H7 (cell line): ENCODE data around the gene SLC25A27. TPM values are rescaled to one million over a fixed set of nuclear protein-coding genes. Genes with fewer than 3 reads are reported as not detected.

Experiments used
- DNase-seq: peaks from one replicate; pipeline ENCODE4 v3.0.0; 2012
- H3K27me3 ChIP-seq: 2 replicates; pipeline ENCODE4 v1.6.0; 2011; ENCODE audit warnings: mild to moderate bottlenecking, low read length; ENCODE audit not compliant: control insufficient read depth, insufficient read depth
- H3K36me3 ChIP-seq: replicated peaks from 2 replicates; pipeline ENCODE4 v1.5.1; 2011; ENCODE audit warnings: low read length; ENCODE audit not compliant: control insufficient read depth, insufficient read depth
- H3K4me3 ChIP-seq: 2 replicates; pipeline ENCODE4 v1.5.1; 2011; ENCODE audit warnings: low read depth, mild to moderate bottlenecking, control low read depth, low read length, moderate library complexity; ENCODE audit not compliant: insufficient read depth
- total RNA-seq: library from RNA; depleted of rRNA; stranded (reverse); fragments of >200 nt; shearing (Covaris generic); gene quantifications from 2 replicates; pipeline ENCODE4 v1.2.3, GENCODE V29; 2014; rRNA removed

SLC25A27 gene
- 0.28 and 0.52 TPM in 2 replicates for total RNA-seq

- H3K27me3 ChIP-seq: peaks cover 25% of the 10 kb centered on the region
- H3K4me3 ChIP-seq: peak within 1 kb of the TSS; percentile 79
- peak; percentile 90 for DNase-seq
- H3K36me3 ChIP-seq: no peaks in the 10 kb centered on the region
Observed at GRCh38 chr6:46652603-46653438, at the start of gene SLC25A27, which contains the start of gene CYP39A1. TSS of gene SLC25A27 (plus strand) at chr6:46652975. CDS start at chr6:46653193, 218 bp downstream. TSS of gene CYP39A1 (minus strand) at chr6:46652818. CDS start at chr6:46652582, 236 bp downstream.

GRCh38 chr6:46605091-46605797 lies 47.5 kb upstream of the SLC25A27 start:
- Histone ChIP-seq H3K4me3 (no peak overlapping the region), H3K36me3 (no peaks in the 10 kb centered on the region), H3K27me3 (no peaks in the 10 kb centered on the region)
- no peak for DNase-seq

GRCh38 chr6:46606338-46606737 lies 46.4 kb upstream of the SLC25A27 start:
- Histone ChIP-seq H3K27me3 (no peaks in the 10 kb centered on the region), H3K4me3 (no peak overlapping the region), H3K36me3 (no peaks in the 10 kb centered on the region)
- no peak for DNase-seq

GRCh38 chr6:46610862-46611553 lies 41.8 kb upstream of the SLC25A27 start:
- no peaks in the 10 kb centered on the region for H3K36me3 ChIP-seq
- H3K4me3 ChIP-seq: no peak overlapping the region
- H3K27me3 ChIP-seq: no peaks in the 10 kb centered on the region
- no peak for DNase-seq

GRCh38 chr6:46612645-46613044 lies 40.1 kb upstream of the SLC25A27 start:
- no peak overlapping the region for H3K4me3 ChIP-seq
- no peaks in the 10 kb centered on the region for H3K27me3 ChIP-seq
- no peaks in the 10 kb centered on the region for H3K36me3 ChIP-seq
- DNase-seq: no peak

- Histone ChIP-seq H3K36me3 (no peaks in the 10 kb centered on the region), H3K27me3 (no peaks in the 10 kb centered on the region), H3K4me3 (no peak overlapping the region)
Observed at GRCh38 chr6:46618726-46619125, 34.0 kb upstream of the SLC25A27 start.

GRCh38 chr6:46626228-46626909 lies 26.4 kb upstream of the SLC25A27 start:
- Histone ChIP-seq H3K27me3 (no peaks in the 10 kb centered on the region), H3K36me3 (no peaks in the 10 kb centered on the region), H3K4me3 (no peak overlapping the region)
- peak; percentile 5 for DNase-seq

More at GRCh38 chr6:46618726-46619125, 34.0 kb upstream of the SLC25A27 start:
- DNase-seq: no peak

GRCh38 chr6:46626976-46627375 lies 25.8 kb upstream of the SLC25A27 start:
- DNase-seq: no peak
- H3K36me3 ChIP-seq: no peaks in the 10 kb centered on the region
- no peaks in the 10 kb centered on the region for H3K27me3 ChIP-seq
- no peak overlapping the region for H3K4me3 ChIP-seq

- Histone ChIP-seq H3K27me3 (no peaks in the 10 kb centered on the region), H3K36me3 (no peaks in the 10 kb centered on the region), H3K4me3 (no peak overlapping the region)
- DNase-seq: no peak
Observed at GRCh38 chr6:46628498-46628897, 24.3 kb upstream of the SLC25A27 start.

GRCh38 chr6:46628976-46629375 lies 23.8 kb upstream of the SLC25A27 start:
- H3K27me3 ChIP-seq: no peaks in the 10 kb centered on the region
- no peaks in the 10 kb centered on the region for H3K36me3 ChIP-seq
- DNase-seq: no peak
- H3K4me3 ChIP-seq: no peak overlapping the region

GRCh38 chr6:46629691-46630090 lies 23.1 kb upstream of the SLC25A27 start:
- no peak for DNase-seq
- no peaks in the 10 kb centered on the region for H3K27me3 ChIP-seq
- no peaks in the 10 kb centered on the region for H3K36me3 ChIP-seq
- H3K4me3 ChIP-seq: no peak overlapping the region

- Histone ChIP-seq H3K27me3 (no peaks in the 10 kb centered on the region), H3K36me3 (no peaks in the 10 kb centered on the region), H3K4me3 (no peak overlapping the region)
- no peak for DNase-seq
Observed at GRCh38 chr6:46632053-46632452, 20.7 kb upstream of the SLC25A27 start.

- Histone ChIP-seq H3K4me3 (no peak overlapping the region), H3K27me3 (no peaks in the 10 kb centered on the region), H3K36me3 (no peaks in the 10 kb centered on the region)
- no peak for DNase-seq
Observed at GRCh38 chr6:46635462-46635861, 17.3 kb upstream of the SLC25A27 start.

GRCh38 chr6:46637145-46637544 lies 15.6 kb upstream of the SLC25A27 start:
- no peak for DNase-seq
- Histone ChIP-seq H3K36me3 (no peaks in the 10 kb centered on the region), H3K27me3 (no peaks in the 10 kb centered on the region), H3K4me3 (no peak overlapping the region)
